HL-60/S4 treated with phorbol 12-myristate 13-acetate at 8.2 ng/mL for 4 days and 3 days (cell line): ENCODE results near the gene KRTAP4-5.
"Not testable (repeated sequence)": the region's sequence is repeated elsewhere in the genome, so short reads cannot be mapped to it uniquely, and the experiment has no call there.

Experiments
- in situ Hi-C: fragments of 300-500 bp; cut with MboI; formaldehyde crosslinking; loops from 2 replicates; pipeline ENCODE4 v1.15.0; 2022; ENCODE audit warnings: low sequenced_read_pairs

The KRTAP4-5 gene

DNA sequence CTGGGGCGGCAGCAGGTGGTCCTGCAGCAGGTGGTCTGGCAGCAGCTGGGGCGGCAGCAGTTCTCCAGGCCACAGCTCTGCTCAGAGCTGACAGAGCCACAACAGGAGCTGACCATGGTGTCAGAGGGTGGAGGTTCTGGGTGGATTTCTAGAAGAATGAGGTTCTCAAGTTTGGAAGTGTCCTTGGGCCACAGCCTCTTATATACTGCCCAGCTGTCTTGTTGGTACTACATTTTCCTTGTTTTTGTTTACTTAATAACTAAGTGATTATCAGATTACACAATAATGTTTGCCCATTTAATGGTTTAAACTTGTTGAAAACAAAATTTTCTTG is at the start of gene KRTAP4-5:
TSS of gene KRTAP4-5 (minus strand) at position 174 of the 334 bp plus-strand sequence. CDS start at position 116, 58 bp downstream.
- in situ Hi-C loops = no loop called here

DNA sequence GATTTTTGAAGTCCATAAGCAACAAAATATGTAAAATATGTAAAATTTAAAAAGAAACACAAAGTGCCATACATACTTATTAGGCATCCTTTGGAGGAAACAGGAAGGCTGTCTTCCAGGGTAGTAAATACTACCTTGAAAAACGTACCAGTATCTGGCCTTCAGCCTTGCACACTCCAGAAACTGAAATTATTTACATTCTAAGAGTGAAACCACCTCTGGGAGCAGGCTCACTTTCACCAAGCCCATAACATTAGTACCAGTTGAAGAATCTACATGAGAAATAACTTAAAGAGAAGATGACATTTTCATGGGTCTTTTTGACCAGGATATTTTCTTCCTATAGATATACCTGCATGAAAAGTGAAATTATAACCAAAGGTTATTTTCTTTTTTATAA is 46.4 kb upstream of the KRTAP4-5 start:
- in situ Hi-C loops = no loop called here

DNA sequence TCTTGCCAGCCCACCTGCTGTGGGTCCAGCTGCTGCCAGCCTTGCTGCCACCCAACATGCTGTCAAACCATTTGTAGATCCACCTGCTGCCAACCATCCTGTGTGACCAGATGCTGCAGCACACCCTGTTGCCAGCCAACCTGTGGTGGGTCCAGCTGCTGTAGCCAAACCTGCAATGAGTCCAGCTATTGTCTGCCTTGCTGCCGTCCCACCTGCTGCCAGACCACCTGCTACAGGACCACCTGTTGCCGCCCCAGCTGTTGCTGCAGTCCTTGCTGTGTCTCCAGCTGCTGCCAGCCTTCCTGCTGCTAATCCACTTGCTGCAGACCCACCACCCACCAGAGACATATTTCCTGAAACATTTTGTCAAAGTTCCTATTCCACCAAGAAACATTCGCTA is 40.7 kb upstream of the KRTAP4-5 start:
- in situ Hi-C loops = no loop called here

- in situ Hi-C loops = not testable (repeated sequence)
Measured at GRCh38 chr17:41189837-41190318, 40.3 kb upstream of the KRTAP4-5 start, which contains the start of gene KRTAP9-1. Gene KRTAP9-1 (plus strand): TSS chr17:41189887. CDS start chr17:41189887, 0 bp downstream.

GRCh38 chr17:41186872-41187271 is 37.2 kb upstream of the KRTAP4-5 start:
- in situ Hi-C loops = no loop called here

- in situ Hi-C loops = no loop called here
Measured at GRCh38 chr17:41185001-41185400, 35.4 kb upstream of the KRTAP4-5 start.

- in situ Hi-C loops = no loop called here
Measured at GRCh38 chr17:41184480-41184961, 34.9 kb upstream of the KRTAP4-5 start, which contains the start of gene KRTAP4-1. Gene KRTAP4-1 (minus strand): TSS chr17:41184911. CDS start chr17:41184854, 57 bp downstream.

GRCh38 chr17:41178843-41179616 is 29.4 kb upstream of the KRTAP4-5 start:
- in situ Hi-C loops = no loop called here

GRCh38 chr17:41178341-41178740 is 28.7 kb upstream of the KRTAP4-5 start:
- in situ Hi-C loops = no loop called here

DNA sequence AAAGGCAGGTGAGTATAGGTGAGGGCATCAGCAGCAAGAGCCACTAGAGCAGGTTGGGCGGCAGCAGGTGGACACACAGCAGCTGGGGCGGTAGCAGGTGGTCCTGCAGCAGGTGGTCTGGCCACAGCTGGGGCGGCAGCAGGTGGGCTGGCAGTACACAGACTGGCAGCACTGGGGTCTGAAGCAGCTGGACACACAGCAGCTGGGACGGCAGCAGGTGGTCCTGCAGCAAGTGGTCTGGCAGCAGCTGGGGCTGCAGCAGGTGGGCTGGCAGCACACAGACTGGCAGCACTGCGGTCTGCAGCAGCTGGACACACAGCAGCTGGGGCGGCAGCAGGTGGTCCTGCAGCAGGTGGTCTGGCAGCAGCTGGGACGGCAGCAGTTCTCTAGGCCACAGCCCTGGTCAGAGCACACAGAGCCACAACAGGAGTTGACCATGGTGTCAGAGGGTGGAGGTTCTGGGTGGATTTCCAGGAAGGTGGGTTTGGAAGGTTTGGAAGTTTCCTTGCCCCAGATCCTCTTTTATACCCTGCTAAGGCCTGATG is 28.2 kb upstream of the KRTAP4-5 start, which contains the start of gene KRTAP4-2:
TSS of gene KRTAP4-2 (minus strand) at position 495 of the 545 bp plus-strand sequence. CDS start at position 438, 57 bp downstream.
- in situ Hi-C loops = no loop called here

DNA sequence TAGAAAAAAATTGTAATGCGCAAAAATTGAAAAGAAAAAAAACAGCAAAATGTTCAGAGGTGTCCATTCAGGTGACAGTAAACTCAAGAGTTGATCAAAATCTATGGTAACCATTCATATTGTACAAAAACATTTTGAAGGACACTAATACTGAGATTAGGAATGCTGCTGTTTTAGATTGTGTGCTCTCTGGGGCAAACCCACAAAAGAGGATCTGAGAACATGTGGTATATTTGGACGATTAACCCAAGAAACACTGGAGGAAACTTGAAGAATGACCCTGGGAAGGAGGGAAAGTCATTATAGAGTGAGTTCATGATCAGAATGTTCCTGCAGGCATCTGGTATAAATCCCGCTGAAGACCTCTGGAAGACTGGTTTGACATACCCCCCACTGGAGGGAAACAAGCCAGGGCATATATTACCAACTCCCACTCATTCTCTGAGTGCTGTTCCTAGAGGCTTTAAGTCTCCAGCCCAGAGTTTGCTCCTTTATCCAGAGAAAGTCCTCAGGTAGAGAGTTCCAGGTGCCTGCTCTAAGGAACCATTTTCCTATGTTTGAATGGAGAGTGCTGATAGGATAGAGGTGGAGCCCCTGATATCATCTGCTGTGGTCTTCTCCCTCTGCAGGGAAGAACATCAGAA is 27.2 kb upstream of the KRTAP4-5 start:
- in situ Hi-C loops = no loop called here

DNA sequence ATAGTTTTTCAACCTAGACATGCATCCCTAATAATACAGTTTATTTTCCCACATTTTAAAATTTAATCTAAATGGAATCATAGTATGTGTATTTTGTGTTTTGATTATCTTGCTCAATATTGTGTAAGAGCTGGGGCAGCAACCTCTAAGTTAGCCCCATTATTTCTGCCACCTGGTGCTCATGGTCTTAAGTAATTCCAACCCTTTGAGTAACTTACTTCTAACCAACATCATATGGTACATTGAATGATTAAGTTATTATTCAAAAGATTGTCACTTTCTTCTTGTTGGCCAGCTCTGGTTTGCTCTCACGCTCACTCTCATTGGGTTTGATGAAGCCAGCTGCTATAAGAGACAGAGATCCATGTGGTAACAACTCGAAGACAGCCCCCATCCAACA is 22.3 kb upstream of the KRTAP4-5 start:
- in situ Hi-C loops = no loop called here

DNA sequence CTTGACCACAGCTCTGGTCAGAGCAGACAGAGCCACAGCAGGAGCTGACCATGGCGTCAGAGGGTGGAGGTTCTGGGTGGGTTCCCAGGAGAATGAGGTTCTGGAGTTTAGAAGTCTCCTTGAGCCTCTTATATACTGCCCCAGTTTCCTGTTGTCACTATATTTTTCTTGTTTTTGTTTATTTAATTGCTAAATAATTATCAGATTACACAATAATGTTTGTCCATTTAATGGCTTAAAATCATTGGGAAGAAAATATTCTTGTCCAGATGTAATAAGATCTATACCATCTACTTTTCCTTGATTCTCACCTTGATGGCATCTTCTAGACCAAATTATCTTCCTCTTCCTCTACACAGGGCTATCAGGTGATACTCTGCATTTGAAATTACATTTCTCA is 18.5 kb upstream of the KRTAP4-5 start, which contains the start of gene KRTAP4-3:
TSS of gene KRTAP4-3 (minus strand) at position 101 of the 400 bp plus-strand sequence. CDS start at position 52, 49 bp downstream.
- in situ Hi-C loops = no loop called here

- in situ Hi-C loops = no loop called here
Measured at GRCh38 chr17:41167561-41167960, 17.9 kb upstream of the KRTAP4-5 start.

- in situ Hi-C loops = no loop called here
Measured at GRCh38 chr17:41163828-41164227, 14.2 kb upstream of the KRTAP4-5 start.

DNA sequence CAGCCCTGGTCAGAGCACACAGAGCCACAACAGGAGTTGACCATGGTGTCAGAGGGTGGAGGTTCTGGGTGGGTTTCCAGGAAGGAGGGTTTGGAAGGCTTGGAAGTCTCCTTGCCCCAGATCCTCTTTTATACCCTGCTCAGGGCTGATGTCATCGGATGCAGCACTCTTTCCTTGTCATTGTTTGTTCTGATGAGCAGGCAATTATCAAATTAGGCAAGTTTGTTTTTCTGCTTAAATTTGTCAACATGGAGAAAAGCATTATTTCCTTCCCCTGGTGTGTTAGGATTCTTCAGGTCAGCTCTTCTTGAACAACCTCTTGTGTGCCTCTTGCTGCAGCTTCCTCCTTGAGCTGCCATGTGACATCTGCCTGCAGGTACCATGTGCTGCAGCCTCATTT is 11.0 kb upstream of the KRTAP4-5 start, which contains the start of gene KRTAP4-4:
TSS of gene KRTAP4-4 (minus strand) at position 101 of the 400 bp plus-strand sequence. CDS start at position 44, 57 bp downstream.
- in situ Hi-C loops = no loop called here

DNA sequence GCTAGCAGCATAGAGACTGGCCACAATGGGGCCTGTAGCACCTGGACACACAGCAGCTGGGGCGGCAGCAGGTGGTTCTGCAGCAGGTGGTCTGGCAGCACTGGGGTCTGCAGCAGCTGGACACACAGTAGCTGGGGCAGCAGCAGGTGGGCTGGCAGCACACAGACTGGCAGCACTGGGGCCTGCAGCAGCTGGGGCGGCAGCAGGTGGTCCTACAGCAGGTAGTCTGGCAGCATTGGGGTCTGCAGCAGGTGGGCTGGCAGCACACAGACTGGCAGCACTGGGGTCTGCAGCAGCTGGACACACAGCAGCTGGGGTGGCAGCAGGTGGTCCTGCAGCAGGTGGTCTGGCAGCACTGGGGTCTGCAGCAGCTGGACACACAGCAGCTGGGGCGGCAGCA is 10.6 kb upstream of the KRTAP4-5 start:
- in situ Hi-C loops = not testable (repeated sequence)

DNA sequence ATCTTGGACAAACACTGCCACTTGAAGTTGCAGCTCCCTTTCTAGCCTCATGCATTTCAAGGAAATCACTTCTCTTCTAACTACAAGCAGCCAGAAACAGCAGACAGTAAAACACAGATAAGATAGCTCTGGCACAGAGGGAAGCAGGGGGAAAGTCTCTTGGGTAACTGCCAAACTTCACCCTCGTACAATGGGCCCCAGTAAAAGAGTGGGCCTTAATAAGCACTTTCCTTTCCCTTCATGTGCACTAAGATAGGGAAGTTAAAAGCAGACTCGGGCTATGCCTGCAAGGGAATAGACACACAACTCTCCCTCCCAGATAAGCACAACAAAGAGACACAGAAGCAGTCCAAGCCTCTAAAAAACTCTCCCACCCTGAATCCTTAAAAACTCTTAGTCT is 4.2 kb upstream of the KRTAP4-5 start:
- in situ Hi-C loops = no loop called here

DNA sequence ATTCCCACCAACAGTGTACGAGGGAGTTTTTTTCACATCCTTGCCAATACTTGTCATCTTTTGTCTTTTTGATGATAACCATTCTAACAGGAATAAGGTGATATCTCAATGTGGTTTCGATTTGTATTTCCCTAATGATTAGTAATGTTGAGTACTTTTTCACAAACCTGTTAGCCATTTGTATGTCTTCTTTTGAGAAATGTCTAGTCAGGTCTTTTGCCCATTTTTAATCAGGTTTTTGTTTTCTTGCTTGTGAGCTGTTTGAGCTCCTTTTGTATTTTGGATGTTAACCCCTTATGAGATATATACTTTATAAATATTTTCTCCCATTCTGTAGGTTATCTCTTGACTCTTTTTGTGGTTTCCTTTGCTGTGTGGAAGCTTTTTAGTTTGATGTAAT is 1.9 kb upstream of the KRTAP4-5 start:
- in situ Hi-C loops = no loop called here

DNA sequence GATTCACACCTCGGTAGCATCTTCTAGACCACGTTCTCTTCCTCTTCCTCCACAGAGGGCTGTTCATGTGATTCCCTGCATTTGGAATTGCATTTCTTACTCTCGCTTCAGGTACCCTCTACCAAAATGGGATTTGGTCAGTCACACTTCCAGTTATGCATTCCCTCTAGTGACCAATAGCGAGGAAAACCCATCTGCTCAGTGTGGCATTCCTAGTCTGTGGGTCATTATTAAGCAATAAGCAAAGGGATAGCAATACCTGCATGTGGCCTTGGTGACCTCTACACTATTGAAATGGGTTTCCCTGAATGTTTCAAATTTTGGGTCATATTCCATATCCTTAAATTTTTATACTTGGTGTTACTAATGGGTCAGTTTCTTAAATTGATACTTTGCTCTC is 401 bp upstream of the KRTAP4-5 start:
- in situ Hi-C loops = no loop called here

DNA sequence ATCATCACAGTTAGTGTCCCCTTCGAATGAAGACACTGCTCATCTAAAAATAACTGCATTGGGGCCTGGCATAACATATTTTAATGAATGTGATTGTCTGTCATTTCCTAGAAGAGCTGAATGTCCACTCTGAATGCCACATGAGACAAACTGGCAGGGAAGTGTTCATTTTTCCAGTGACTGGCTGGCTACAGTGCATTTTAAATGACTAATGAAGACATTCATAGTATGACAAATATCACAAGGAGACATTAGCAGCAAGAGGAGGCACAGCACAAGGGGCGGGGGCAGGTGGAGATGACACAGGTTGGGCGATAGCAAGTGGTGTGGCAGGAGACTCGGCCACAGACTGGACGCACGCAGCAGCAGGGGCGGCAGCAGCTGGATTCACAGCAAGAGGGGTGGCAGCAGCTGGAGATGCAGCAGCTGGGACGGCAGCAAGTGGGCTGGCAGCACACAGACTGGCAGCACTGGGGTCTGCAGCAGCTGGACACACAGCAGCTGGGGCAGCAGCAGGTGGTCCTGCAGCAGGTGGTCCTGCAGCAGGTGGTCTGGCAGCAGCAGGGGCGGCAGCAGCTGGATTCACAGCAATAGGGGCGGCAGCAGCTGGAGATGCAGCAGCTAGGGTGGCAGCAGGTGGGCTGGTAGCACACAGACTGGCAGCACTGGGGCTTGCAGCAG is 514 bp downstream of the KRTAP4-5 start:
- in situ Hi-C loops = not testable (repeated sequence)
